ENCODE results near the gene CAPSL. TPM values are rescaled to one million over a fixed set of nuclear protein-coding genes. Genes with fewer than 3 reads are reported as not detected.

Gene CAPSL
- total RNA-seq, 8 experiments from 2014 or later = 17.7 TPM; not detected in 7

DNA sequence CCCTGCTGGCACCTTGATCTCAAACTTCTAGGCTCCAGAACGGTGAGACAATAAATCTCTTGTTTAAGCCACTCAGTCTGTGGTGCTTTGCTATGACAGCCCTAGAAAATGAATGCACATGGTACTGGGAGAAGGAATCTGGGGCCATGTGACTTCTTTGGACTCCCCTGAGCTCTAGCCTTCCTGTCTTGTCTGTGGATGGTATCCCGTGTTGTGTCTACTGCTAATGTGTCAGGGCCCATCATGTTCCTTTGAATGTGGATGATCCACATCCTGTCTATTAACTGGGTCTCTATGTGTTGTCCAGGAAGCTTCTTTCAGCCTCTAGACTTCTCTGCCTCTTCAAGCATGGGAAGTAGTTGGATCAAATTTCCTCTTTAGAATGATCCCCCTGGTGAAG, 56.7 kb downstream of the CAPSL start:
- no peak overlapping the region for H3K4me3 ChIP-seq
- H3K4me1 ChIP-seq (replicated peaks in 1 of 2) = no peaks in the 10 kb centered on the region
- 33 to 80% (median 44%) methylated on average over 1 to 2 of the region's 2 CpGs; no CpG with 5 or more reads in 3 of the 10 experiments for WGBS, 10 experiments
- in situ Hi-C loops (cut with MboI; ENCODE audit: low pct_unique_long_range_greater_than_20kb in 2 of 9, low sequenced_read_pairs in 9 of 9, unreplicated experiment in 9 of 9) = no loop called here
- no peak for ATAC-seq (replicated peaks in 6 of 8)
- H3K27ac ChIP-seq = no peak overlapping the region

DNA sequence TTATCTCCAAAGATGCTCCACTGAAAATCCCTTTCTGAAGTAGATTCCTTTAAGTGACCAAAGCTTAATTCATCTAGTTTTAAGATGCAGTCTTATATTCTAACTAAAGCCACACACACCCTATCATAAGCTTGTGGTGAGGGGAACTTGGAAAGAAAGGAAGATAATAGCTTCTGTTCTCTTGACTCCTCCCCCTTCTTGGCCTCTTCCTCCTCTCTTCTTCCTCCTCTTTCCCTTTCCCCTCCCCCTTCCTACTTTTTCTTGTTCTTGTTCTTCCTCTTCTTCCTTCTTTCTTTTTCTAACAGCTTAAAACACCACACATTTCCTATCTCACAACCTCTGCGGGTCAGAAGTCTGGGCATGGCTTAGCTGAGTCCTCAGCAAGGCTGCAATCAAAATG, 58.3 kb downstream of the CAPSL start:
- Histone ChIP-seq H3K4me1 (replicated peaks in 1 of 2) (no peaks in the 10 kb centered on the region), H3K27ac (no peak overlapping the region), H3K4me3 (no peak overlapping the region)
- no peak for ATAC-seq (replicated peaks in 6 of 8)
- WGBS, 10 experiments = 50 to 100% (median 95%) methylated on average over 1 of the region's 1 CpG; no CpG with 5 or more reads in 2 of the 10 experiments
- in situ Hi-C loops (cut with MboI; ENCODE audit: low pct_unique_long_range_greater_than_20kb in 2 of 9, low sequenced_read_pairs in 9 of 9, unreplicated experiment in 9 of 9) = no loop called here

DNA sequence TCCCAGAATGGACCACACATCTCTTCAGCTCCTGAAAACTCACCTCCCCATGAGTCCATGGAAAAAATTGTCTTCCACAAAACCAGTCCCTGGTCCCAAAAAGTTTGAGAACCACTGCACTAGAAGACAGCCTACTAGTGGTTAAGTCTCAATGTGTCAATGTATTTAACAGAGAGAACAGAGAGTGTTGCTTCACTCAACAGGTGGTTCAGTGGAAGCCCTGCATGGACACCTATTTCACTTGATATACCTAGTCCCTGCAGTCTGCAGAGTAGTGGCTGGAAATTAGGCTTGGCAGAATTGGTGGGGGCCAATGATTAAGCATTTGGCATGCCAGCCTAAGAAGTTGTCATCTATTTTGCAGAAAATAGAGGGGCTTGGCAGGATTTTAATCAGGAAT, 58.8 kb downstream of the CAPSL start:
- no peak for ATAC-seq (replicated peaks in 6 of 8)
- H3K4me3 ChIP-seq = no peak overlapping the region
- H3K4me1 ChIP-seq (replicated peaks in 1 of 2) = no peaks in the 10 kb centered on the region
- no peak overlapping the region for H3K27ac ChIP-seq
- in situ Hi-C loops (cut with MboI; ENCODE audit: low pct_unique_long_range_greater_than_20kb in 2 of 9, low sequenced_read_pairs in 9 of 9, unreplicated experiment in 9 of 9) = no loop called here

DNA sequence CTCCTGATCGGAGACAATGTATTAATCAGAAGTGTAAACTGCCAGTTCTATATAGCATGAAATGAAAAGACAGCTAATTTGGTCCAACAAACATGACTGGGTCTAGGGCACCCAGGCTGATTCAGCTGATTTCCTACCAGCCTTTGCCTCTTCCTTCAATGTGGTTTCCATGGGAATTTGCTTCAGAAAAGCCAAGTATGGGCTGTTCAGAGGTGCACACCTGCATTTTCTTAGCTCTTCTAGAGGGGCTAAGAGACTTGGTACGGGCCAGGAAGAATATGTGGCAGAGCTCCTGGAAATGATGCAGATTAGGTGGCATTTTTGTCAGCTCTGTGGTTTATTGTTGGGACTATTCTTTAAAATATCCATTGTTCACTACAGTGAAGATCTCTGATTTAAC, 59.3 kb downstream of the CAPSL start:
- H3K4me1 ChIP-seq (replicated peaks in 1 of 2) = no peaks in the 10 kb centered on the region
- no peak overlapping the region for H3K27ac ChIP-seq
- 40 to 88% (median 70%) methylated on average over 1 to 2 of the region's 2 CpGs; no CpG with 5 or more reads in 3 of the 10 experiments for WGBS, 10 experiments
- ATAC-seq (replicated peaks in 6 of 8) = no peak
- H3K4me3 ChIP-seq = no peak overlapping the region
- in situ Hi-C loops (cut with MboI; ENCODE audit: low pct_unique_long_range_greater_than_20kb in 2 of 9, low sequenced_read_pairs in 9 of 9, unreplicated experiment in 9 of 9) = no loop called here

DNA sequence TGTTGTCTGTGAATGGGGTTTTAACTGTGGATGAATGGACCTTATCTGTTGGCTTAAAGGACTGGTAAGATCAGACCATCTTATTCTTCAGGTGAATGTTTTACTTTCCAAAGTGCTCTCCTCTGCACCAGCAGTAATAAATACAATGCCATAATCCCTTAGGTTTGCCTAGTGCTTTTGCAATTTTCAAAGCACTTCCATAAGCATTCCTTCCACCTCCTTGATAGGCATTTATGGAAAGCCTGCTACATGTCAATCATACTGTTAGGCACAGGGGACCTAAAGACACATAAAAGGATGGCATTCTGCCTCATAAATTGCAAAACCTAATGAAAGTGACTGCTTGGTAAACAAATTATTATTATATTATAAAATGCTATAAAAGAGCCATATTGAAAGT, 60.3 kb downstream of the CAPSL start:
- ATAC-seq (replicated peaks in 6 of 8) = no peak
- H3K27ac ChIP-seq = no peak overlapping the region
- H3K4me1 ChIP-seq (replicated peaks in 1 of 2) = no peaks in the 10 kb centered on the region
- in situ Hi-C loops (cut with MboI; ENCODE audit: low pct_unique_long_range_greater_than_20kb in 2 of 9, low sequenced_read_pairs in 9 of 9, unreplicated experiment in 9 of 9) = no loop called here
- no peak overlapping the region for H3K4me3 ChIP-seq

DNA sequence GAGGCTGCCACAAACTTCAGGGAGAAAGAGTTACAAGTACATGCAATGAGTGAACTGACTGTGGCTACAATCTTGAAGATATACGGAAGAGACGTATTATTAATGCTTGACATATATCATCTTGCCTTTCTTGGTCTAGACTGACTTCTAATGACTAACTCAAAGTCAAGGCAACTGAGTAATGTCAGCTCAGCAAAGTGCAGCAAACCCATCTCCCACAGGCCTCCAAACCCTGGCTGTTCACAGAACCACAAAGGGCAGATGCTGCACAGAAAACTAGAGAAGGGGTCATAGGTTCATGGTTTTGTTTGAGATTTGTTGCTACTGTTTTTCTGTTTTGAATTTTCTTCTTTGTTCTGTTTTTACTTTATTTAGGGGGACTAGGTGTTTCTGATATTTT, 60.8 kb downstream of the CAPSL start:
- in situ Hi-C loops (cut with MboI; ENCODE audit: low pct_unique_long_range_greater_than_20kb in 2 of 9, low sequenced_read_pairs in 9 of 9, unreplicated experiment in 9 of 9) = no loop called here
- no peak for ATAC-seq (replicated peaks in 6 of 8)
- Histone ChIP-seq H3K27ac (no peak overlapping the region), H3K4me1 (replicated peaks in 1 of 2) (no peaks in the 10 kb centered on the region), H3K4me3 (no peak overlapping the region)
- 46 to 100% (median 90%) methylated on average over 1 to 2 of the region's 2 CpGs; no CpG with 5 or more reads in 3 of the 10 experiments for WGBS, 10 experiments

DNA sequence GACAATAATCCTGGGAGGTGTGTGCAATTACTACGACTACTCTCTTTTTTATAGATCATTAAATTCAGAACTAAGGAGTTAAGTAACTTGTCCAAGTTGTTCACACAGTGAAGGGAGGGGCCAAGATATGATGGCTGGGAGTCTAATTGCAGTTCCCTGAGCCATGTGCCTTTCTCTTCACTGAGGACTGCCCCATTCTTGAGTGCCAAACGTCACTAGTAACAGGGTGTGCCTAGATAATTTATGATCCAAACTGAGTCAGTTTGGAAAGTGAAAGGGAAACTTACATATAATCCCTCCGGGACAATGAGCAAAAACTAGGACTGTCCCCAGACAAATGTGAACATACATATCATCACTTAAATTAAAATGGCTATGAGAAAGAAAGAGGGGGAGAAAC, 61.5 kb downstream of the CAPSL start:
- in situ Hi-C loops (cut with MboI; ENCODE audit: low pct_unique_long_range_greater_than_20kb in 2 of 9, low sequenced_read_pairs in 9 of 9, unreplicated experiment in 9 of 9) = no loop called here
- WGBS, 10 experiments = 0 to 81% (median 65%) methylated on average over 1 to 3 of the region's 3 CpGs; no CpG with 5 or more reads in 2 of the 10 experiments

DNA sequence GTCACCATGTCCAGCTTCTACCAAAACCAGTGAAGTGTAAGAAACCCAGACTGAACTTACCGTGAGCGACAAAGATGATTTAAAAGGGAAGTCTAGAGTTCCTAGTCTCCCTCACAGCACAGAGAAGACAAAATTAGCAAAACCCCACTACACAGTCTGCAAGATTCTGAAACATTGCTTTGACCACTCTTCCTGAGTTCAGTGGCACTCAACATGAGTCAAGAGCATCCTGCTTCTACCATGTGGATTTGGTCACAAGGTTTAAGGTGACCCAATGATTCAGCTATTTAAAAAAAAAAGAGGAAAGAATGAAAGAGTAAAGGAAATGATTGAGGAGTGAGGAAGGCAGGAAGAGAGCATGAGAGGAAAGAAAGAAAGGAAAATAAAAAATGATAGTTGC, 62.0 kb downstream of the CAPSL start:
- H3K4me3 ChIP-seq = no peak overlapping the region
- no peak overlapping the region for H3K27ac ChIP-seq
- WGBS, 10 experiments = 75 to 100% (median 90%) methylated on average over 1 to 2 of the region's 2 CpGs; no CpG with 5 or more reads in 3 of the 10 experiments
- H3K4me1 ChIP-seq (replicated peaks in 1 of 2) = no peaks in the 10 kb centered on the region
- in situ Hi-C loops (cut with MboI; ENCODE audit: low pct_unique_long_range_greater_than_20kb in 2 of 9, low sequenced_read_pairs in 9 of 9, unreplicated experiment in 9 of 9) = no loop called here
- ATAC-seq (replicated peaks in 6 of 8) = peak in 1 of 8 experiments; percentile 7

More for the DNA sequence above, 61.5 kb downstream of the CAPSL start:
- Histone ChIP-seq H3K4me3 (no peak overlapping the region), H3K4me1 (replicated peaks in 1 of 2) (no peaks in the 10 kb centered on the region), H3K27ac (no peak overlapping the region)
- ATAC-seq (replicated peaks in 6 of 8) = peak in 3 of 8 experiments; percentile 80 to 100 (median 100)

DNA sequence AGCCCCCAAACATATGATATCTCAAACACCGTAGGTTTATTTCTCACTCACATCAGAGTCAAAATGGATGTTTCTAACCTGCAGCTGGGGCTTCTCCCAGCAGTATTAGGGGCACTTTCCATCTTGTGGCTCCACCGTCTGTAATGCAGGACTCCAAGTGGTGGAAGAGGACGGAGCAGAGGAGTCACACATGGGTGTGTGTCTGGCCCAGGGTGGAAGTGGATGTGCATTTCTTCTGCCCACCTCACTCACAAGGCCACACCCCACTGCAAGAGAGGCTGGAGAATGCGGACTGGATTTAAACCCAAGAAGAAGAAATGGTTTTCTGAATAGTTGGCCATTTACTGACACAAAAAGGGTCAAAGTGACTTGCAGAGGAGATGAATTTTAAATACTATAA, 67.8 kb downstream of the CAPSL start:
- Histone ChIP-seq H3K4me3 (no peak overlapping the region), H3K4me1 (replicated peaks in 1 of 2) (no peaks in the 10 kb centered on the region), H3K27ac (no peak overlapping the region)
- in situ Hi-C loops (cut with MboI; ENCODE audit: low pct_unique_long_range_greater_than_20kb in 2 of 9, low sequenced_read_pairs in 9 of 9, unreplicated experiment in 9 of 9) = no loop called here
- peak in 2 of 8 experiments; percentile 67 to 78 for ATAC-seq (replicated peaks in 6 of 8)
- 80 to 100% (median 89%) methylated on average over 1 to 3 of the region's 4 CpGs; no CpG with 5 or more reads in 4 of the 10 experiments for WGBS, 10 experiments

DNA sequence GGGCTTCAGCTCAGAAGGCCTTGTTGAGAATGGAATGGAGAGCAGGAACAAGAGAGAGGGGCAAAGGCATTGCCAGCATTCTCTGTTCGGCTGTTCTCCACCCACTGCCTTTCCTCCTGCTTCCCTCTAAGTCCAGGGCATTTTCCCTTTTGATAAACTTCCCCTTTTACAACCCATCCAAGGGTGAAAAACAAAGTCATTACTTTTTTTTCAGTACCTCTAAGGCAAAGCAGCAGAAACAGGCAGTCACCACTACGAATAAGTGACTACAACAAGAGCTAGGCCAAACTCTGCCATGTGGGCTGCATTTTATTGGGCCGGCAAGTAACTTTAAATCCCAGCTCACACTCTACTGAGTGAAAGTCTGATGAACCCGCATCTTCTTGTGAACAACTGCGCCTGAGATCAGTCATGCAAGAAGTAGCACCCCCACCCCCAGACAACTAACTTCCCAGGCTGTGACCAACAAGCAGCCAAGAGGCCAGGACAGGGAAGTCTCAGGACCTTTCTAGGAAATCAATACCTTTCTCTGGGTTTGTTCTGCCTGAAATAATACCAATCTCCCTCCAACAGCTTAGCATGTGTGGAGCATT, 68.6 kb downstream of the CAPSL start:
- no peak for ATAC-seq (replicated peaks in 6 of 8)

DNA sequence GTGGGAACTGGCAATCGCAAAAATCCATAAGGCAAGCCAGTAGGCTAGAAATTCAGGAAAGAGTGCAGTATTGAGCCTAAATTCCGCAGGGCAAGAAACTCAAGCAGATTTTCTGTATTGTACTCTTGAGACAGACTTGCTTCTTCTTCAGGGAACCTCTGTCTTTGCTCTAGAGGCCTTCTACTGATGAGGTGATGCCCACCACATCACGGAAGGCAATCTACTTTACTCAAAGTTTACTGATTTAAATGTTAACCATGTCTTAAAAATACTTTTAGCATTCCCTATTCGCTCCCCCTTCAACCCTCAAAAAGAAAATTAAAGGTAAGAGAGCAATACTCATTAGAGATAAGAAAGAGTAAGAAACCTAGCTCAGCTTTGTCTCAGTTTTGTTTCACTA, 70.4 kb downstream of the CAPSL start:
- H3K4me1 ChIP-seq (replicated peaks in 1 of 2) = no peaks in the 10 kb centered on the region
- WGBS, 10 experiments = 51 to 100% (median 88%) methylated on average over 1 to 4 of the region's 4 CpGs
- H3K4me3 ChIP-seq = no peak overlapping the region
- in situ Hi-C loops (cut with MboI; ENCODE audit: low pct_unique_long_range_greater_than_20kb in 2 of 9, low sequenced_read_pairs in 9 of 9, unreplicated experiment in 9 of 9) = no loop called here
- no peak overlapping the region for H3K27ac ChIP-seq
- no peak for ATAC-seq (replicated peaks in 6 of 8)

More for the DNA sequence above, 68.6 kb downstream of the CAPSL start:
- 50 to 100% (median 64%) methylated on average over 1 to 4 of the region's 5 CpGs; no CpG with 5 or more reads in 3 of the 10 experiments for WGBS, 10 experiments
- Histone ChIP-seq H3K4me1 (replicated peaks in 1 of 2) (no peaks in the 10 kb centered on the region), H3K27ac (no peak overlapping the region), H3K4me3 (no peak overlapping the region)
- in situ Hi-C loops (cut with MboI; ENCODE audit: low pct_unique_long_range_greater_than_20kb in 2 of 9, low sequenced_read_pairs in 9 of 9, unreplicated experiment in 9 of 9) = no loop called here

DNA sequence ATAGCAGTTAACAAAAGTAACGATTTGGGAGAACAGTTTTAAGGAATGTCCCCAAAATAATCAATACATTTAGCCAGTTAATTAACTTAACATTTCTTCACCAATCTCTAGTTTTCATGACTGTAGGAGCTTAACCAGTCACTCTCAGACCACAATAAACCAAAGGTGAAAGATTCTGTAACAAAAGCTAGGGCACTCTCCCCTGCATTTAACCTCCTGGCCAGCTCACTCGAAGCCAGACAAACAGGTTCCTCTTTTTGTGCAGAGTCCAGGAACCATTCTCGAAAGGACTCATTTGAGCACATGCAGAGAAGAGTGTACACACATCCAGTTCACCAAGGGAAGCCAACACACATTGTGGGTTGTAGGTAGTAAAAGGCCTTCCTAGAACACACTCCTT, 75.3 kb downstream of the CAPSL start:
- WGBS, 10 experiments = 54 to 100% (median 93%) methylated on average over 1 to 3 of the region's 3 CpGs; no CpG with 5 or more reads in 1 of the 10 experiments
- in situ Hi-C loops (cut with MboI; ENCODE audit: low pct_unique_long_range_greater_than_20kb in 2 of 9, low sequenced_read_pairs in 9 of 9, unreplicated experiment in 9 of 9) = no loop called here
- Histone ChIP-seq H3K27ac (no peak overlapping the region), H3K4me1 (replicated peaks in 1 of 2) (peaks cover 5% of the 10 kb centered on the region in 2 donors), H3K4me3 (no peak overlapping the region)
- ATAC-seq (replicated peaks in 6 of 8) = no peak

DNA sequence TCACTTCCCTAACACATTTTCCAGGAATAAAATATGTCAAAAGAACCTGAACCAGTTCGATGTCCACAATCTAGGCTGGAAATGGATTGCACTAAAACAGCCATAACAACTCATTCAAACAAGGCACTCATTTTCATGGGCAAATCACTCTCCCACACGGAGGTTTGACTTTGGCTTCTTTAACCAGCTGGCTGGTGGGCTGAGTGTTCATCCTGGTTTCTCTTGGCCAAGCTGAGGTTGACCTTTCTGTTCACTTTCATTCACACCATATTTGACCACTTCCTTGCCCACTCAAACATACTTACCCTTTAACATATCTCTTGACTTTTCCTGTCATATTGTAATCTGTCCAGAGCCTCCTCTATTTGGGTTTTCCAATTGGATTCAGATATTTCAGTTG, 76.3 kb downstream of the CAPSL start:
- WGBS, 10 experiments = 54 to 100% (median 76%) methylated on average over 1 to 2 of the region's 2 CpGs; no CpG with 5 or more reads in 2 of the 10 experiments
- in situ Hi-C loops (cut with MboI; ENCODE audit: low pct_unique_long_range_greater_than_20kb in 2 of 9, low sequenced_read_pairs in 9 of 9, unreplicated experiment in 9 of 9) = no loop called here

DNA sequence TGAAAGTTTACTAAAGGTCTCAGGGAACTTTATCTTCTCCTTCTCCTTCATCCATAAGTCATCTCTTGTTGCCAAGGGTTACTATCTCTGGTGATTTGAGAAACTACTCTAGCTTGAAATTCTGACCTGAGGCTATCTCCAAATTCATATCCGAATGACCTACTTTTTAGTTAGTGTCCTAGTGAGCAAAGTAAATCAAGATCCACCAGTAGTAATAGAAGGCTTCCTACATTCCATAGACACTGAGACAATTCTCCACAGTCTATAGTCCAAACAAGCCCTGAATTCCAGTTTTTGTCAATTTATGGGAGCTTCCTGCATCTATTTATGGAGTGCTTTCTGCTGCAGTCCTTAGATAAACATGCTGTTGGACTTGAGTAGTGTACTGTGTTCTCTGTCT, 76.7 kb downstream of the CAPSL start:
- H3K27ac ChIP-seq = no peak overlapping the region
- ATAC-seq (replicated peaks in 6 of 8) = no peak
- WGBS, 10 experiments = 29 to 100% (median 100%) methylated on average over 1 of the region's 1 CpG; no CpG with 5 or more reads in 3 of the 10 experiments
- no peak overlapping the region for H3K4me3 ChIP-seq
- peaks cover 5 to 8% of the 10 kb centered on the region in 2 donors for H3K4me1 ChIP-seq (replicated peaks in 1 of 2)
- in situ Hi-C loops (cut with MboI; ENCODE audit: low pct_unique_long_range_greater_than_20kb in 2 of 9, low sequenced_read_pairs in 9 of 9, unreplicated experiment in 9 of 9) = no loop called here

More for the DNA sequence above, 76.3 kb downstream of the CAPSL start:
- no peak overlapping the region for H3K27ac ChIP-seq
- H3K4me1 ChIP-seq (replicated peaks in 1 of 2) = peaks cover 5 to 8% of the 10 kb centered on the region in 2 donors
- H3K4me3 ChIP-seq = no peak overlapping the region
- no peak for ATAC-seq (replicated peaks in 6 of 8)

All from motor neuron (in vitro differentiated cells).